ENCODE data around the gene AGPAT1. TPM values are rescaled to one million over a fixed set of nuclear protein-coding genes. Genes with fewer than 3 reads are reported as not detected.
A peak's percentile ranks its signal among the peaks of the same experiment; 100 is the strongest.
"Not testable (repeated sequence)": the region's sequence is repeated elsewhere in the genome, so short reads cannot be mapped to it uniquely, and the experiment has no call there.

The AGPAT1 gene
- total RNA-seq, 2 donors from 2014 or later, result 29.6 to 30.4 TPM

DNA sequence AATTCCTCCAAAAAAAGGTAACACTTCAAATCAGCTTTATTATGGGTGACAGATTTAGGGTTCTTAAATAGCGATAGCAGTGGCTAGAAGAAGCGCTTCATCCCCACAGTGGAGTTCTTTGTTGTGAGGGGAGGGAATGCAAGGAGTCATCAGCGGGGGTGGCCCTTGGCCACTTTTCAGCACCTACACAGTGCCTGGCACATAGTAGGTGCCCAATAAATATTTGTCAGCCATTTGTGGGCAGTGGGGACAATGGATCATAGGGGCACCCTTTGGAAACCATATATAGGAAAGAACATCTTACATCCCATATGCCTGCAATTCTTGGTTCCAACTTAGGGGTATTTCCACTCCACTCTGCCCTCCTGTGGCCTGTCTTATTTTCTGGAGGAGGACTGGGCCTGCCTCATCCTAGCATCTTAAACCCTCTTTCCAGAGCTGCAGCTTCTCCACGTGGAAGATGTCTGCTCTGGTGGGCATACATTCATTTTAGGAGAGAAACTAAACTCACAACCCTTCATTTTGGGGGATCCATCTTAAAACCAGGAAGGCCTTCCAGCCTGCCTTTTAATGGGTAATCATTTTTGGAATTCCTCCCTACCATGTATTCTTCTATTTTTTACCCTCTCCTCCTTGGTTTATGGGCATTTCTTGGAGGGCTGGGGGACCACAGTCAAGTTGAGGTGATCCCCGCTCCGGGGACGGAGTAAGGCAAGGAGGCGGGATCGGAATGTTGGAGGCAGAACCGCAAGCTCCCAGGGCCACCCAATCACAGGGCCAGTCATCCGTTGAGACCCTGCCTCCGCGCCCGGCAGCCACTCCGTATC is 19.2 kb upstream of the AGPAT1 start:
- H3K27me3 Mint-ChIP-seq (ENCODE audit: low read depth), result no peaks in the 10 kb centered on the region
- no peaks in the 10 kb centered on the region for H3K9me3 Mint-ChIP-seq
- peak overlapping the region; percentile 93 to 95 for H3K4me3 Mint-ChIP-seq
- peak overlapping the region; percentile 95 for H3K27ac Mint-ChIP-seq
- ATAC-seq (replicated peaks in 1 of 2), result no peak
- H3K4me1 Mint-ChIP-seq (ENCODE audit: low read depth), result peaks cover 52% of the 10 kb centered on the region
- peaks cover 5 to 8% of the 10 kb centered on the region in 2 donors for H3K36me3 Mint-ChIP-seq (ENCODE audit: insufficient read depth in 2 of 2)
- DNase-seq, result peak in 1 of 2 donors; percentile 37

DNA sequence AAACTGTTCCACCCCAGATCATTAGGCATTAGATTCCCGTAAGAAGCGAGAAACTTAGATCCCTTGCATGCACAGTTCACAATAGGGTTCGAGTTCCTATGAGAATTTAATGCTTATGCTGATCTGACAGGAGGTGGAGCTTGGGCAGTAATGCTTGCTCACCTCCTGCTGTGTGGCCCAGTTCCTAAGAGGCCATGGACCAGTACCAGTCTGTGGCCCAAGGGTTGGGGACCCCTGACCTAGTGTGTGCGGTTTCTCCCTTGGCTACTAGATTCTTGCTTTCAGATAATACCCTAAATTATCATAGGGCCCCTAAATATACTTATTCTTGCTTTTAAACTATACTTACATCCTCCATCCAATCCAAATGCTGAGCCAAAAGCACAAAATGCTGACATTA is 18.5 kb upstream of the AGPAT1 start:
- ATAC-seq (replicated peaks in 1 of 2), result no peak
- Mint-ChIP-seq H3K4me3 (peak overlapping the region; percentile 93 to 95), H3K4me1 (ENCODE audit: low read depth) (peaks cover 52% of the 10 kb centered on the region), H3K36me3 (ENCODE audit: insufficient read depth in 2 of 2) (peaks cover 6 to 9% of the 10 kb centered on the region in 2 donors), H3K27me3 (ENCODE audit: low read depth) (no peaks in the 10 kb centered on the region), H3K27ac (peak overlapping the region; percentile 95), H3K9me3 (no peaks in the 10 kb centered on the region)
- DNase-seq, result no peak

DNA sequence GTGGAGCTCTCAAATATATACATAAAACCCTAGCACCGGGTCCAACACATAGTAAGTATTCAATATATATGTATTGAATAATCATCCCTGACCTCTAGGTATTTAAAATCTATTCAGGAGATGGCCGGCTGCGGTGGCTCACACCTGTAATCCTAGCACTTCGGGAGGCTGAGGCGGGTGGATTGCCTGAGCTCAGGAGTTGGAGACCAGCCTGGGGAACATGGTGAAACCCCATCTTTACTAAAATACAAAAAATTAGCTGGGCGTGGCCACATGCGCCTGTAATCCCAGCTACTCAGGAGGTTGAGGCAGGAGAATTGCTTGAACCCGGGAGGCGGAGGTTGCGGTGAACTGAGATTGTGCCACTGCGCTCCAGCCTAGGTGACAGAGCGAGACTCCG is 17.2 kb upstream of the AGPAT1 start:
- peaks cover 65% of the 10 kb centered on the region for H3K4me1 Mint-ChIP-seq (ENCODE audit: low read depth)
- H3K4me3 Mint-ChIP-seq, result peak overlapping the region; percentile 94 to 100
- not testable (repeated sequence) for H3K9me3 Mint-ChIP-seq; H3K27me3 Mint-ChIP-seq (ENCODE audit: low read depth); ATAC-seq (replicated peaks in 1 of 2); DNase-seq
- peak overlapping the region; percentile 93 for H3K27ac Mint-ChIP-seq
- H3K36me3 Mint-ChIP-seq (ENCODE audit: insufficient read depth in 2 of 2), result peaks cover 12% of the 10 kb centered on the region in 2 donors

DNA sequence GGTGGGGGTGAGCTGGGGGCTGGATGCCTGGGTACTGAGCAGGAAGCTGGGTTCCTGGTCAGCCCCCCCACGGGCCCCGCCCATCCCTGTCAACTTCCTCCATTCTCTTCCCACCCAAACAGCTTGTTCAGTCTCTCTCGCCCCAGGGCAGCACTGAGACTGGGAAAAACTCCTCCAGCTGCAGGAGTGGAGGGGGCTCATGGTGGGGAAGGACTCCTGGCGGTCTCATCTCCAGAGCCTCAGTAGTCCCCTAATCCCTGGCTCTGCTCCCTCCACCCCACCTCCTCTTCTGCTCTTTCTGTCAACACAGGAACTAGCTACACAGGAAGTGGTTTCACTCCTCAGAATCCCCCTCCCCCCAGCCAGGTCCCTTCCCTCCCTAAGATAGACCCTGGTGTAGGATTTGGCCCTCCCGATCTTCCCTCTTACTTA is 16.7 kb upstream of the AGPAT1 start, which contains the start of gene GPSM3:
TSS of gene GPSM3 (minus strand) at position 36 of the 432 bp plus-strand sequence. CDS start 130 bp downstream, outside the sequence.
- Mint-ChIP-seq H3K4me1 (ENCODE audit: low read depth) (peaks cover 70% of the 10 kb centered on the region), H3K4me3 (peak within 1 kb of the TSS; percentile 94 to 100), H3K27me3 (ENCODE audit: low read depth) (no peaks in the 10 kb centered on the region), H3K27ac (peak within 1 kb of the TSS; percentile 93), H3K9me3 (no peaks in the 10 kb centered on the region), H3K36me3 (ENCODE audit: insufficient read depth in 2 of 2) (peaks cover 12 to 13% of the 10 kb centered on the region in 2 donors)
- no peak for ATAC-seq (replicated peaks in 1 of 2)
- DNase-seq, result peak; percentile 48 to 67

DNA sequence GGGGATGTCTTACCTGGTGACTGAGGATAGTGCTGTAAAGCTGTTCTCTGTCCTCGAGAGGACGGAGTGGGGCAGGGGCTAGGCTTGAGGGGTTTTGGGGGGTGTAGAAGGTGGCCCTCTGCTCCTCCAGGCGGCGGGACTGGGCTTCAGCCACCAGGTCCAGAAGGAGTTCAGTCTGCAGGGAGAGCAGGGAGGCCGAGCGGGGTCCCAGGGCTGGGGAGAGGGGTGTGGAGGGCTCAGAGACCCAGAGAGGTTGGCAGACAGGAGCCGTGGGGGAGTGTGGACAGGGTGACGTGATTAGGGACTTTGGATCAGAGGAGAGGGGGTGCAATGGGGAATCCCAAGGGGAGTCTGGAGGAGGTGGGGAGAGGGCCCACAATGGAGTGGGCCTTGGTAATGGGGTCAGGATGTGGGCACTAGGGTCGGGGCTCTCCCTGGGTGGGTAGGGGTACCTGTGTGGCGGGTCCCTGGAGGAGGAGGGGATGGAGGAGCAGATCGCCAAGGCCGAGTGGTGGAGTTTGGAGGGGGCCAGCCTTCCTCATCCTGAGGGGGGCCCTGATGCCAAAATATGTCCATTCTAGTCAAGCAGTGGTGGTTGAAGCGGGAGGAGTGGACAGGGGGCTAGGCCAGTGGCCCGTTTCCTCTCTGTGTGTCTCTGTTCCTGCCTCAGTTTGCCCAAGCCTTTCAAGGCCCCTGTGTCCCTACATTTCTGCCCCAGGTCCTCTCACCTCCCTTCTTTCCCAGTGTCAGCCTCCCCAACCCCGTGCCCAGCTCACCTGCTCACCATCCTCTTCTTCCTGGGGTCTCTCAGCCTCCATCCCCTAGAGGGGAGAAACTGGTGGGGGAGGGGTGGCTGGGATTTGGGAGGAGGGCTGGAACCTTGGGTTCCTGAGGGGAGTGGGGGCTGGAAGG is 16.1 kb upstream of the AGPAT1 start:
- H3K4me1 Mint-ChIP-seq (ENCODE audit: low read depth), result peaks cover 73% of the 10 kb centered on the region
- no peak for DNase-seq
- peaks cover 15 to 18% of the 10 kb centered on the region in 2 donors for H3K36me3 Mint-ChIP-seq (ENCODE audit: insufficient read depth in 2 of 2)
- H3K27me3 Mint-ChIP-seq (ENCODE audit: low read depth), result no peaks in the 10 kb centered on the region
- peak overlapping the region; percentile 94 to 100 for H3K4me3 Mint-ChIP-seq
- ATAC-seq (replicated peaks in 1 of 2), result no peak
- H3K9me3 Mint-ChIP-seq, result no peaks in the 10 kb centered on the region
- H3K27ac Mint-ChIP-seq, result peak overlapping the region; percentile 90

DNA sequence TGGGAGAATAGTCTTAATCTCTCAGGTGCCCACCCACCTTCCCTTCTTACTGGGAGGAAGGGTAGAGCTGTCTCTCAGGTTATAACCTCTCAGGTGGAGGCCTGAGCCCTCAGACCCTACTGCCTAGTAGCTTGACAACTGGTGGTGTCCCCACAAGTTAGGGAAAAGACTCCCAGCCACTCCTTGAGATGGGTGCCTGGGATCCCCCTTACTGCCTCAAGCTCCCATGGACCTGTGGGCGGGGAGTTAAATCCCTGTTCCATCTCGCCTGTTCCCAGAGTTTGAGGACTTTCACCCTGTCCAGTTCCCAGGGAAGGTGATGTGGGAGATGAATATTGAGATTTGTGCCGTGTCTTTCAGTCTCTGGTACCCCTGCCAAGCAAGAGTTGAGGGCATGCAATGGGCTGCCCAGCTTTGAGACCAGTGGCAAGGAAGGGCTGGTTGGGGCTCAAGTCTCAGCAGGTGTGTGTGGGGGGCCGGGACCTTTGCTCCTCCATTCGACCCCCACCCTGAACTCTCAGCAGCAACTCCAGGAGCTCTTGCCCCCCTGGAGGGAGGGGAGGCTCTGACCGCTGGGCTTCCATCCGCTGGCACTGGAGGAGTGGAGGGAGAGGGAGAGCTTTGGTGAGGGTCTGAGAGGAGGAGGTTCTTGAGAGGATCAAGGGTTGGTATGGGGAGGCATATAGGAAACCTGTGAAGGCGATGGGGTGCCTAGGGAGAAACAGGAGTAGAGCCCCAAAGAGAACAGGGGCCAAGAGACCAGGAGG is 15.2 kb upstream of the AGPAT1 start:
- ATAC-seq (replicated peaks in 1 of 2), result no peak
- Mint-ChIP-seq H3K27ac (peak overlapping the region; percentile 90), H3K27me3 (ENCODE audit: low read depth) (no peaks in the 10 kb centered on the region), H3K36me3 (ENCODE audit: insufficient read depth in 2 of 2) (peaks cover 19 to 22% of the 10 kb centered on the region in 2 donors), H3K4me1 (ENCODE audit: low read depth) (peaks cover 74% of the 10 kb centered on the region), H3K4me3 (peak overlapping the region; percentile 94 to 100), H3K9me3 (no peaks in the 10 kb centered on the region)
- DNase-seq, result no peak

DNA sequence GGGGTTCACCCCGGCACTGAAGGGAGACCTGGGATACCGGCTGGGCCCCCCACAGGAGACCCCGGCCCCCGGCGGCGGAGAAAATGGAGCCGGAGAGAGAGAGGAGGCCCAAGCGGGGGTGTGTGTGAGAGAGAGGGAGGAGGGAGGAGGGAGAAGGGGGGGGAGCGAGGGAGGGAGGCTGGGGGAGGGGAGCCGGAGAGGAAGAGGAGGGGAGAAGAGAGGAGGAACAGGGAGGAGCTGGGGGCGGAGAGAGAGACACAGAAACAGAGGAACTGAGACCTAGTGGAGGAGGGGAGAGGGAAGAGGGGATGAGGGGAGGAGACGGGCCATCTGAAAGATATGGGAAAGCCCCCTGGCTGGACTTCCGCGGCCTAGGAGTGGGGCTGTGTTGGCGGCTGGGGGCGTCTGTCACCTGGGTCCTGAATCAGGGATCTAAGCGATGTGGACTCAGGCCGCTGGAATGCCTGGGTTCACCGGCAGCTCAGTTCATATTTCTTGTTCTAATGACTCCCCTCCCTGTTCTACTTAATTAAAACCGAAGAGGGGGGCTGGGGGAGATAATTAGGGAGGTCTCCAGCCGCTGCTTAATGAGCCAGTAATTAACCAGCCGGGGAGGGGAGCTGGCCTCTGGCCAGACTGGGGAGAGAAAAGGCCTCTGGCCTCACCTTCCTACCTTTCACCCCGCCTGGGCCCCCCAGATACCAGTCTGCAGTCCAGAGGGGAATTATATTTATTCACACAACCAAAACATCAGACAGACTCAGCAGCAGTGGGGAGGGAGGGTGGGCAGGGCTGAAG is 14.4 kb upstream of the AGPAT1 start, which contains the start of gene PBX2:
TSS of gene PBX2 (minus strand) at position 149 of the 798 bp plus-strand sequence. CDS start 287 bp downstream, outside the sequence.
- peak within 1 kb of the TSS; percentile 97 for H3K27ac Mint-ChIP-seq
- no peaks in the 10 kb centered on the region for H3K9me3 Mint-ChIP-seq
- ATAC-seq (replicated peaks in 1 of 2) (peak; percentile 64 to 66), DNase-seq (peak; percentile 82 to 86)
- H3K36me3 Mint-ChIP-seq (ENCODE audit: insufficient read depth in 2 of 2), result peaks cover 22 to 24% of the 10 kb centered on the region in 2 donors
- H3K27me3 Mint-ChIP-seq (ENCODE audit: low read depth), result no peaks in the 10 kb centered on the region
- peaks cover 81% of the 10 kb centered on the region for H3K4me1 Mint-ChIP-seq (ENCODE audit: low read depth)
- peak within 1 kb of the TSS; percentile 94 to 100 for H3K4me3 Mint-ChIP-seq

DNA sequence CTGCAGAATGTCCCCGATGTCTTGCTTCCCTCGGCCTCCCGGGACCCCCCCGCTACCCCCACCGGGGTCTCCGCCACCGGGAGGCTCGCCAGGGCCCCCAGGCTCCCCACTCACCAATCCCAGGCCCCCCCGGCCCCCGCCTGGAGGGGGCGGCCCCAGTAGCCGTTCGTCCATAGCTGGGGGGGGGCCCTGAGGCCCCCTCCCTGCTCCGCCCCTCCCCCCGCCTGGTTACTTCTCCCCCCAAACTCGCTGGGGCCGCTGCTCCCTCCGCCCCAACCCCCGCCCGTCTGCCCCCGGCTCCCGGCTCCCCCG is 13.8 kb upstream of the AGPAT1 start:
- peaks cover 22 to 25% of the 10 kb centered on the region in 2 donors for H3K36me3 Mint-ChIP-seq (ENCODE audit: insufficient read depth in 2 of 2)

DNA sequence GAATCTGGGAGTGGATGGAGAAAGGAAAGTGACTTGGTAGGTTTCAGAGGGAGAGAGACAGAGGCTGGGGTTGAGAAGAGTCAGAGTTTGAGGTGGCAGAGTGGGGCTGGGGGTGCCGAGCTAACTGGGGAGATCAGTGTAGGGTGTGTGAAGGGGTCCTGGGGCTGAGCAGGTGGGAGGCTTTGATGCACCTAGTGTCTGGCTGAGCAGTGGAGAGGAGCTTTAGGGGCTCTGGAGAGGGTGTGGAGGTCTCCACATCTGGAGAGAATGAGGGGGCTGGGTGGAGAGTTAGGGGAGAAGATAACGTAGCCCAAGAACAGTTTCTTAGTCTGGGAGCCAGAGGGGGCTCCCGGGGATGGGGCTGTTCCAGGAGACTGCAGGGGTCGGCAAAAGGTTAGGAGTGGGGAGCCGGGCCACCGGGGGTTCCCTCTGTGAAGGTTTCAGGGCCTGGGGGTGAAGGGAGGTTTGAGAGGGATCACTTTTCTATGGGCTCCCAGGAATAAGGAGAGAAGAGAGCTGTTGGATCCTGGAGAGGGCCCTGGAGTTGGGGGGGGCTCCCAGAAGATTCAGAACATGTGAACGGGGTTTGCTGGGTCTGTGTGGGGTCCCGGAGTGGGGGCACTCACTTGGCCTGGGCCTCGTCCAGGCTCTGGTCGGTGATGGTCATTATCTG is 13.3 kb upstream of the AGPAT1 start:
- Mint-ChIP-seq H3K27me3 (ENCODE audit: low read depth) (no peaks in the 10 kb centered on the region), H3K9me3 (no peaks in the 10 kb centered on the region), H3K4me1 (ENCODE audit: low read depth) (peaks cover 71% of the 10 kb centered on the region), H3K36me3 (ENCODE audit: insufficient read depth in 2 of 2) (peaks cover 22 to 25% of the 10 kb centered on the region in 2 donors), H3K4me3 (peak overlapping the region; percentile 89 to 92), H3K27ac (peak overlapping the region; percentile 87)
- DNase-seq (no peak), ATAC-seq (replicated peaks in 1 of 2) (no peak)

More for the DNA sequence above, 13.8 kb upstream of the AGPAT1 start:
- ATAC-seq (replicated peaks in 1 of 2) (no peak), DNase-seq (no peak)
- peaks cover 76% of the 10 kb centered on the region for H3K4me1 Mint-ChIP-seq (ENCODE audit: low read depth)
- H3K27ac Mint-ChIP-seq, result peak overlapping the region; percentile 87
- H3K9me3 Mint-ChIP-seq, result no peaks in the 10 kb centered on the region
- peak overlapping the region; percentile 89 to 92 for H3K4me3 Mint-ChIP-seq
- no peaks in the 10 kb centered on the region for H3K27me3 Mint-ChIP-seq (ENCODE audit: low read depth)

DNA sequence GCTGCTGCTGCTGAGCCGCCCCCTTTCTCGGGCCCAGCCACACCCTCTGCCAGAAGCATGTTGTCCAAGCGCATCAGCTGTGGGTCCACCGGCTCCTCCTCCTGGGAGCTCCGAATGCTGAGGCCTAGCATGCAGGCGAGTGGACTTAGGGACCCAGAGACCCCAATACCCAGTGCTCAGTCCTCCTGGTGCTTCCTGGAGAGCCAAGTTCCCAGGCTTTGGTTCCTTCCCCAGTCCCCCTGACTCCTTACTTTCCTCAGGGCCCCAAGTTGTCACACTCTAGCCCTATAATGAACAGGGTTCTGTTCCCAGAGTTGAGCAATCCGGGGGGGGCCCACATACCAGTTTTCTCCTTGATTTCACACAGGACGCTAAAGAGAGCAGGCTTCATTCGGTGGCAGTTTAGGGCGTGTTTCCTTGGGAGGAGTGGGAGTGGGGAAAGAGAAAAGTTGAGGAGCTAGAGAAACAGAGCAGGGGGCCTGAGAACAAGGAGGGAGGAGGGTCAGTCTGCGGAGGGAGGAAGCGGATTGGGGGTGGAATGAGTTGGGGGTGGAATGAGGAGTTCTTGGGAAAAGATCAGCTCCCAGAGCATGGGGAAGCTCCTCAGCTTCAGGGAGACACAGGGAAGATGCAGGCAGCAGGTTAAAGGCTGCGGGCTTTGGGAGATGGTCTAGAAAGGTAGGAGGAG is 12.6 kb upstream of the AGPAT1 start:
- H3K36me3 Mint-ChIP-seq (ENCODE audit: insufficient read depth in 2 of 2), result peaks cover 22 to 25% of the 10 kb centered on the region in 2 donors
- H3K27me3 Mint-ChIP-seq (ENCODE audit: low read depth), result no peaks in the 10 kb centered on the region
- ATAC-seq (replicated peaks in 1 of 2), result no peak
- H3K27ac Mint-ChIP-seq, result peak overlapping the region; percentile 87
- H3K9me3 Mint-ChIP-seq, result no peaks in the 10 kb centered on the region
- peaks cover 64% of the 10 kb centered on the region for H3K4me1 Mint-ChIP-seq (ENCODE audit: low read depth)
- H3K4me3 Mint-ChIP-seq, result peak overlapping the region; percentile 89 to 92
- DNase-seq, result no peak
